GM12878 (cell line): ENCODE data around the gene TMEM214. TPM values are rescaled to one million over a fixed set of nuclear protein-coding genes. Genes with fewer than 3 reads are reported as not detected.
A peak's percentile ranks its signal among the peaks of the same experiment; 100 is the strongest.

Experiments
- ATAC-seq: fragments of 200-7000 bp; cut with Tn5 transposase; 3 replicates; pipeline ENCODE4 v1.9.1; 2020; ENCODE audit warnings: mild to moderate bottlenecking, moderate library complexity
- BruUV-seq: library from RNA; stranded (reverse); fragments of 400-500 nt; replicated peaks from 2 replicates; lab custom pipeline; 2021; lab: Mats Ljungman, UMichigan
- CTCF ChIA-PET: fragments of 300-600 bp; sonication (Branson Sonifier 250); formaldehyde crosslinking; extraction: SDS; loops from one replicate; lab custom pipeline; 2021; ENCODE audit warnings: inconsistent platforms; lab: Yijun Ruan, JAX
- POLR2A ChIA-PET: fragments of 350-600 bp; formaldehyde crosslinking; extraction: SDS; loops from one replicate; lab custom pipeline; 2021; ENCODE audit warnings: inconsistent platforms; lab: Charles Lee
- RAD21 ChIA-PET: fragments of 300-600 bp; sonication (Branson Sonifier 250); formaldehyde crosslinking; loops from one replicate; lab custom pipeline; 2023; ENCODE audit warnings: antibody characterized with exemption; ENCODE audit not compliant: unreplicated experiment; lab: Charles Lee
- SMC1A ChIA-PET: fragments of 300-600 bp; sonication (Branson Sonifier 250); formaldehyde crosslinking; loops from one replicate; lab custom pipeline; 2023; ENCODE audit not compliant: unreplicated experiment, uncharacterized antibody; lab: Charles Lee
- DNase-seq: peaks from one replicate; pipeline ENCODE4 v3.0.0-alpha.2; 2011; ENCODE audit warnings: low read depth, low spot score
- FAIRE-seq: peaks from 3 replicates; lab custom pipeline; 2011; peaks lifted over from hg19 to GRCh38; lab: Jason Lieb, UNC
- H2AFZ ChIP-seq: 2 replicates; pipeline ENCODE4 v1.6.0; 2011; ENCODE audit warnings: low read depth, low read length, control low read depth; ENCODE audit not compliant: control insufficient read depth
- H3K27ac ChIP-seq: 2 replicates; pipeline ENCODE4 v1.5.1; 2011; ENCODE audit warnings: control low read depth; ENCODE audit not compliant: control insufficient read depth, insufficient read depth
- H3K27me3 ChIP-seq, 2 experiments: replicated peaks in 1 of 2; 2 replicates each; pipeline versions ENCODE4 v1.6.0 to v1.6.1; 2011; ENCODE audit warnings: low read length in 1 of 2; ENCODE audit not compliant: control insufficient read depth in 2 of 2, insufficient read depth in 2 of 2
- H3K36me3 ChIP-seq, 2 experiments: 2 replicates each; pipeline ENCODE4 v1.5.1; 2011; ENCODE audit warnings: low read length in 1 of 2; ENCODE audit not compliant: control insufficient read depth in 2 of 2, insufficient read depth in 2 of 2
- H3K4me1 ChIP-seq: 2 replicates; pipeline ENCODE4 v1.6.1; 2011; ENCODE audit warnings: mild to moderate bottlenecking, low read length, moderate library complexity, mixed read lengths; ENCODE audit not compliant: control insufficient read depth, insufficient read depth
- H3K4me2 ChIP-seq: 2 replicates; pipeline ENCODE4 v1.6.0; 2011; ENCODE audit warnings: control low read depth; ENCODE audit not compliant: control insufficient read depth, insufficient read depth
- H3K4me3 ChIP-seq: fragments of 200-600 bp; sonication (generic); 2 replicates; pipeline ENCODE4 v1.5.1; 2016
- H3K79me2 ChIP-seq: 2 replicates; pipeline ENCODE4 v1.6.0; 2011; ENCODE audit warnings: low read length; ENCODE audit not compliant: control insufficient read depth, insufficient read depth
- H3K9ac ChIP-seq: 2 replicates; pipeline ENCODE4 v1.8.0; 2011; ENCODE audit warnings: low read length, control low read depth, mixed read lengths; ENCODE audit not compliant: control insufficient read depth, insufficient read depth
- H3K9me3 ChIP-seq: replicated peaks from 3 replicates; pipeline ENCODE4 v1.5.1; 2011; ENCODE audit warnings: mild to moderate bottlenecking, low read length; ENCODE audit not compliant: control insufficient read depth, insufficient read depth
- H4K20me1 ChIP-seq: 2 replicates; pipeline ENCODE4 v1.6.0; 2011; ENCODE audit not compliant: control insufficient read depth, insufficient read depth
- BCL3 ChIP-seq: IDR thresholded peaks from 2 replicates; pipeline ENCODE4 v1.6.1; 2011; ENCODE audit warnings: borderline replicate concordance, low read depth, mild to moderate bottlenecking, moderate library complexity, low read length; ENCODE audit not compliant: insufficient read depth, poor library complexity, severe bottlenecking
- CEBPB ChIP-seq, 2 experiments: fragments of 150-350 bp in 1 of 2; IDR thresholded peaks; 2 replicates each; pipeline ENCODE4 v1.6.1; 2012 to 2014; ENCODE audit warnings: low read depth in 2 of 2, low read length in 2 of 2, borderline replicate concordance in 1 of 2, inconsistent platforms in 1 of 2
- DPF2 ChIP-seq: fragments of 450-650 bp; IDR thresholded peaks from 2 replicates; pipeline ENCODE4 v1.6.1; 2017; ENCODE audit warnings: mild to moderate bottlenecking
- FOS ChIP-seq: IDR thresholded peaks from 3 replicates; pipeline ENCODE4 v1.6.1; 2011; ENCODE audit warnings: borderline replicate concordance; ENCODE audit not compliant: insufficient read length; ENCODE audit errors: extremely low read depth
- MXI1 ChIP-seq: fragments of 150-350 bp; IDR thresholded peaks from 2 replicates; pipeline ENCODE4 v1.6.1; 2011; ENCODE audit warnings: low read depth, mild to moderate bottlenecking, inconsistent platforms, low read length, improper control_type of control experiment
- MYC ChIP-seq: IDR thresholded peaks from 2 replicates; pipeline ENCODE4 v1.6.1; 2011; ENCODE audit warnings: mild to moderate bottlenecking, low read length, moderate library complexity, inconsistent platforms; ENCODE audit not compliant: insufficient read depth, insufficient replicate concordance, insufficient read length, severe bottlenecking
- SPI1 ChIP-seq: IDR thresholded peaks from 2 replicates; pipeline ENCODE4 v1.6.1; 2011; ENCODE audit warnings: low read depth, mild to moderate bottlenecking, low read length, moderate library complexity, borderline replicate concordance; ENCODE audit not compliant: insufficient read depth
- ZBTB40 ChIP-seq: fragments of 450-650 bp; IDR thresholded peaks from 2 replicates; pipeline ENCODE4 v1.6.1; 2016; ENCODE audit warnings: mild to moderate bottlenecking, moderate library complexity, borderline replicate concordance
- ZNF24 ChIP-seq: fragments of 450-650 bp; IDR thresholded peaks from 2 replicates; pipeline ENCODE4 v1.6.1; 2017; ENCODE audit warnings: antibody characterized with exemption, mild to moderate bottlenecking
- WGBS: methylation state at CpG from one replicate; pipeline ENCODE4 v1.1.6; 2016; ENCODE audit warnings: low lambda C conversion rate; ENCODE audit not compliant: insufficient replicate concordance, insufficient coverage; ENCODE audit errors: missing lambda C conversion rate; 5-methylcytosine and 5-hydroxymethylcytosine counted together
- in situ Hi-C: fragments of 300-500 bp; cut with MboI; formaldehyde crosslinking; loops from 9 replicates; pipeline ENCODE4 v1.14.3; 2018; ENCODE audit warnings: mixed read lengths
- intact Hi-C: fragments of 100-400 bp; cut with micrococcal nuclease; formaldehyde crosslinking; loops from one replicate; pipeline ENCODE4 v1.14.2; 2022; ENCODE audit not compliant: unreplicated experiment
- polyA plus RNA-seq, 11 experiments: library from polyadenylated mRNA; depleted of rRNA in 4 of 11; unstranded in 6 of 11; stranded (reverse) in 5 of 11; fragments of >200 nt; fragmentation: Nextera tagmentation in 4 of 11; fragmentation: Illumina TruSeq in 1 of 11; extraction: Ambion mirVana in 4 of 11; extraction: Trizol in 1 of 11; gene quantifications; 1 replicate in 1 of 11; 2 replicates in 10 of 11; pipeline versions ENCODE4 v1.2.1 to v1.2.3, GENCODE V29; 2011 to 2016; ENCODE audit warnings: inconsistent platforms in 2 of 11, missing spikeins in 2 of 11, low read depth in 1 of 11
- total RNA-seq, 4 experiments: library from RNA; depleted of rRNA in 3 of 4; stranded (reverse); fragments of >200 nt in 3 of 4; fragmentation: Illumina TruSeq in 1 of 4; extraction: Trizol in 1 of 4; gene quantifications; 2 replicates each; pipeline versions ENCODE4 v1.2.1 to v1.2.3, GENCODE V29; 2013 to 2021
- TF ChIP-seq, protein P1 (sequence below): fragments of 450-650 bp; conservative IDR thresholded peaks from 2 replicates; pipeline ENCODE4 v1.6.1; 2017; ENCODE audit warnings: mild to moderate bottlenecking, moderate library complexity
- TF ChIP-seq, protein P2 (sequence below): IDR thresholded peaks from 2 replicates; pipeline ENCODE4 v1.6.1; 2011; ENCODE audit warnings: low read depth, low read length, improper control_type of control experiment, borderline replicate concordance

The TMEM214 gene
- total and polyA plus RNA-seq, 10 of the 15 experiments (the other 5 are each of a cell fraction or from before 2014, with no cell fraction given) = 10.4 to 79.2 (median 45.0) TPM

DNA sequence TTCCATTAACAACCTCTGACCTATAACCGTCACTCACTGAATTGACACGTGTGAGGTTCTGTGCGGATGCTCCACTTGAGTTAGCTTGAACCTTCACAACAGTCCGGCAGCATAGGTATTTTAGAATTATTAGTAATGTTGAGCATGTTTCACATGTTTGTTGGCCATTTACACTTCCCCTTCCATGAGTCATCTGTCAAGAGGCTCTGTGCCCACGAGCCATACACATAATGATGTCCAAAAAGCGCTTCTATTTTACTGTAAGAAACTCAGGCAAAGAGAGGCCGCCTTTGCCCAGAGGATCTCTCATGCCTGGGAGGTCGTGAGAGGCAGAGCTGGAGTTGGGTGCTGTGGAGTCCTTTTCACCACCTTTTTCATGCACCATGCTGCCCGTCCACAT, 28.9 kb upstream of the TMEM214 start:
- no peaks in the 10 kb centered on the region for H3K9me3 ChIP-seq
- in situ Hi-C loops = no loop called here
- RAD21 ChIA-PET = interaction anchor here (0.5 to 0.7 kb wide), 2 partner anchors 39 to 108 kb away, joined by 3 read pairs; no protein-coding TSS in a partner anchor
- no peaks in the 10 kb centered on the region; a peak in 2 of 4 replicates for H3K27me3 ChIP-seq
- DNase-seq = no peak
- no peak overlapping the region for H3K27ac ChIP-seq
- no TSS peak for BruUV-seq
- no peaks in the 10 kb centered on the region for H3K79me2 ChIP-seq
- FAIRE-seq = no peak
- no peaks in the 10 kb centered on the region for H3K36me3 ChIP-seq
- no peak overlapping the region for H3K9ac ChIP-seq
- peaks cover 4% of the 10 kb centered on the region; the same call in 1 of the 2 replicates for H3K4me1 ChIP-seq
- no peak overlapping the region for H2AFZ ChIP-seq
- no peak overlapping the region for H3K4me2 ChIP-seq
- TF ChIP-seq BCL3 (peak; percentile 45), SPI1 (peak; percentile 64; the same call in 1 of the 2 replicates), MYC (no peak), CEBPB (IDR thresholded peaks at IDR 0.05; ENCODE audit: borderline replicate concordance in 1 of 2, low read depth in 2 of 2, low read length in 2 of 2) (no peak), ZNF24 (no peak), FOS (no peak), MXI1 (no peak), ZBTB40 (no peak), DPF2 (no peak)
- TF ChIP-seq, protein P1, sequence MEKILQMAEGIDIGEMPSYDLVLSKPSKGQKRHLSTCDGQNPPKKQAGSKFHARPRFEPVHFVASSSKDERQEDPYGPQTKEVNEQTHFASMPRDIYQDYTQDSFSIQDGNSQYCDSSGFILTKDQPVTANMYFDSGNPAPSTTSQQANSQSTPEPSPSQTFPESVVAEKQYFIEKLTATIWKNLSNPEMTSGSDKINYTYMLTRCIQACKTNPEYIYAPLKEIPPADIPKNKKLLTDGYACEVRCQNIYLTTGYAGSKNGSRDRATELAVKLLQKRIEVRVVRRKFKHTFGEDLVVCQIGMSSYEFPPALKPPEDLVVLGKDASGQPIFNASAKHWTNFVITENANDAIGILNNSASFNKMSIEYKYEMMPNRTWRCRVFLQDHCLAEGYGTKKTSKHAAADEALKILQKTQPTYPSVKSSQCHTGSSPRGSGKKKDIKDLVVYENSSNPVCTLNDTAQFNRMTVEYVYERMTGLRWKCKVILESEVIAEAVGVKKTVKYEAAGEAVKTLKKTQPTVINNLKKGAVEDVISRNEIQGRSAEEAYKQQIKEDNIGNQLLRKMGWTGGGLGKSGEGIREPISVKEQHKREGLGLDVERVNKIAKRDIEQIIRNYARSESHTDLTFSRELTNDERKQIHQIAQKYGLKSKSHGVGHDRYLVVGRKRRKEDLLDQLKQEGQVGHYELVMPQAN = no peak
- TF ChIP-seq, protein P2, sequence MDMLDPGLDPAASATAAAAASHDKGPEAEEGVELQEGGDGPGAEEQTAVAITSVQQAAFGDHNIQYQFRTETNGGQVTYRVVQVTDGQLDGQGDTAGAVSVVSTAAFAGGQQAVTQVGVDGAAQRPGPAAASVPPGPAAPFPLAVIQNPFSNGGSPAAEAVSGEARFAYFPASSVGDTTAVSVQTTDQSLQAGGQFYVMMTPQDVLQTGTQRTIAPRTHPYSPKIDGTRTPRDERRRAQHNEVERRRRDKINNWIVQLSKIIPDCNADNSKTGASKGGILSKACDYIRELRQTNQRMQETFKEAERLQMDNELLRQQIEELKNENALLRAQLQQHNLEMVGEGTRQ = no peak
- TF ChIP-seq, all 136 proteins: peak for 2
- ChIA-PET POLR2A (no interaction called here), SMC1A (interaction anchor here (1.0 to 1.6 kb wide), 3 partner anchors 39 to 46 kb away, joined by 3 to 6 read pairs (median 3); no protein-coding TSS in a partner anchor), CTCF (interaction anchor here (0.9 to 1.5 kb wide), 5 partner anchors 10 to 158 kb away, joined by 3 to 5 read pairs (median 4); no protein-coding TSS in a partner anchor)
- Histone ChIP-seq H4K20me1 (no peaks in the 10 kb centered on the region), H3K4me3 (no peak overlapping the region)
- peak; percentile 81 for ATAC-seq
- intact Hi-C loops = no loop called here
- WGBS = 26% methylated on average over 9 of the region's 9 CpGs
